Measurements from ENCODE around the gene KCNMA1. TPM values are rescaled to one million over a fixed set of nuclear protein-coding genes. Genes with fewer than 3 reads are reported as not detected.

KCNMA1 gene
- total RNA-seq, 4 donors from 2014 or later: 10.1 to 32.6 (median 20.1) TPM

GRCh38 chr10:77625379-77625778, 12.2 kb downstream of the KCNMA1 start:
- TF ChIP-seq CTCF (IDR thresholded peaks at IDR 0.05): no peak
- DNase-seq (ENCODE audit: low spot score) (no peak), ATAC-seq (ENCODE audit: low FRiP score) (no peak)

GRCh38 chr10:77622889-77623291, 14.7 kb downstream of the KCNMA1 start:
- DNase-seq (ENCODE audit: low spot score) (no peak), ATAC-seq (ENCODE audit: low FRiP score) (no peak)
- TF ChIP-seq CTCF (IDR thresholded peaks at IDR 0.05): no peak

- no peak for TF ChIP-seq CTCF (IDR thresholded peaks at IDR 0.05)
- DNase-seq (ENCODE audit: low spot score) (no peak), ATAC-seq (ENCODE audit: low FRiP score) (no peak)
Observed at GRCh38 chr10:77620731-77621130, 16.9 kb downstream of the KCNMA1 start.

GRCh38 chr10:77619964-77620703, 17.5 kb downstream of the KCNMA1 start:
- no peak for ATAC-seq (ENCODE audit: low FRiP score)
- no peak for DNase-seq (ENCODE audit: low spot score)
- no peak for TF ChIP-seq CTCF (IDR thresholded peaks at IDR 0.05)

GRCh38 chr10:77618117-77618516, 19.5 kb downstream of the KCNMA1 start:
- ATAC-seq (ENCODE audit: low FRiP score) (no peak), DNase-seq (ENCODE audit: low spot score) (no peak)

GRCh38 chr10:77616766-77617165, 20.8 kb downstream of the KCNMA1 start:
- TF ChIP-seq CTCF (IDR thresholded peaks at IDR 0.05): no peak
- ATAC-seq (ENCODE audit: low FRiP score) (no peak), DNase-seq (ENCODE audit: low spot score) (no peak)

More at GRCh38 chr10:77618117-77618516, 19.5 kb downstream of the KCNMA1 start:
- TF ChIP-seq CTCF (IDR thresholded peaks at IDR 0.05): no peak
